Aorta (tissue), 5 donors: Measurements from ENCODE around the gene MRTFA. TPM values are rescaled to one million over a fixed set of nuclear protein-coding genes. Genes with fewer than 3 reads are reported as not detected.
A peak's percentile ranks its signal among the peaks of the same experiment; 100 is the strongest.

Experiments used
- ATAC-seq: fragments of 200-7000 bp; cut with Tn5 transposase; one replicate; pipeline ENCODE4 v1.9.1; 2022; ENCODE audit warnings: moderate library complexity; ENCODE audit not compliant: low FRiP score
- DNase-seq, 2 donors: peaks; one replicate each; pipeline ENCODE4 v3.0.0-alpha.2; 2020
- H3K27ac ChIP-seq, 2 donors: one replicate each; pipeline ENCODE4 v1.5.1; 2013; ENCODE audit warnings: low read length in 2 of 2, mild to moderate bottlenecking in 2 of 2, moderate library complexity in 2 of 2, control low read depth in 1 of 2, inconsistent platforms in 1 of 2, low read depth in 1 of 2
- H3K27me3 ChIP-seq, 2 donors: one replicate each; pipeline ENCODE4 v1.6.1; 2013; ENCODE audit warnings: control low read depth in 1 of 2, low read length in 1 of 2, mild to moderate bottlenecking in 1 of 2, moderate library complexity in 1 of 2; ENCODE audit not compliant: insufficient read depth in 2 of 2, control insufficient read depth in 1 of 2
- H3K36me3 ChIP-seq, 2 donors: one replicate each; pipeline ENCODE4 v1.6.1; 2013; ENCODE audit warnings: control low read depth in 1 of 2, low read length in 1 of 2, mild to moderate bottlenecking in 1 of 2; ENCODE audit not compliant: insufficient read depth in 2 of 2, control insufficient read depth in 1 of 2
- H3K4me1 ChIP-seq, 2 donors: one replicate each; pipeline ENCODE4 v1.6.1; 2013; ENCODE audit warnings: low read length in 2 of 2, control low read depth in 1 of 2, mild to moderate bottlenecking in 1 of 2, moderate library complexity in 1 of 2; ENCODE audit not compliant: insufficient read depth in 2 of 2, control insufficient read depth in 1 of 2
- H3K4me3 ChIP-seq, 2 donors: one replicate each; pipeline ENCODE4 v1.5.1; 2013; ENCODE audit warnings: low read length in 2 of 2, control low read depth in 1 of 2, mild to moderate bottlenecking in 1 of 2
- H3K9me3 ChIP-seq: one replicate; pipeline ENCODE4 v1.6.1; 2013; ENCODE audit warnings: mild to moderate bottlenecking, low read length; ENCODE audit not compliant: control insufficient read depth
- WGBS, 2 donors: extraction: QIAGEN DNeasy Blood & Tissue Kit; methylation state at CpG; one replicate each; pipeline ENCODE4 v1.1.7; 2013; 5-methylcytosine and 5-hydroxymethylcytosine counted together
- intact Hi-C, 2 donors: fragments of 100-400 bp; cut with DNase I; formaldehyde crosslinking; loops; one replicate each; pipeline versions ENCODE4 v1.14.2 to v1.15.0; 2022
- polyA plus RNA-seq, 2 donors: library from polyadenylated mRNA; stranded (reverse); fragments of 200-250 nt; gene quantifications; one replicate each; pipeline ENCODE4 v1.2.3, GENCODE V29; 2013
- total RNA-seq, 2 donors: library from RNA; stranded (reverse); fragmentation: NEBNext Ultra II Directional; extraction: Animal tissue kit (Norgen Biotek cat#: 25700); gene quantifications; one replicate each; pipeline ENCODE4 v1.2.1, GENCODE V29; 2021
- donor health status: healthy with polysubstance abuse.
- donor health status: Bipolar disorder and iron deficiency.
- donor health status: DM: no; HTN: no; CAD: no.
- donor health status: DM: no; HTN: no; CAD: no.
- donor health status: DM: yes; HTN: yes; CAD: no.

Gene MRTFA
- total and polyA plus RNA-seq, 4 donors: 12.9 to 77.4 (median 51.9) TPM

DNA sequence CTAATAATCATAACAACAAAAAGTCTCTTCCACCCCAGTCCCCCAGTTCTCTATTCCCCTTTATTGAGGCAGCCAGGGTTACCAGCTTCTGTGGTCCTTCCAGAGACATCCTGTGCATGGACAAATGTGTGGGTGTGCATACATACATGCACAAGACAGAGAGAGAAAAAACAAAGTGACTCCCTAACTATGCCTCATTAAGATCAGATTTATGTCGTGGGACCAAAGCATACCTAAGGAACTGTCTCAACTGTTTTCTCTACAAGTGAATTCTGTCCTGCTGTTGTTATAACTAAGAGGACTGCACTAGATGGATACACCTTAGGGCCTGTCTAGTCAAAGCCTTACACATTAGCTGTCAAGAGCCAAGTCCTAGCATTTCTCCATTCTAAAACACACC, 106.7 kb downstream of the MRTFA start:
- WGBS, 2 donors: 11 to 26% methylated on average over 1 of the region's 1 CpG
- Histone ChIP-seq H3K4me3 (no peak overlapping the region), H3K36me3 (peaks cover 0 to 3% of the 10 kb centered on the region in 2 donors), H3K27ac (no peak overlapping the region), H3K27me3 (no peaks in the 10 kb centered on the region), H3K9me3 (no peaks in the 10 kb centered on the region), H3K4me1 (peaks cover 0 to 11% of the 10 kb centered on the region in 2 donors)
- DNase-seq (no peak), ATAC-seq (no peak)
- intact Hi-C loops: loop anchor here (5.0 kb wide), 2 partner anchors 107 to 112 kb away; partner anchors contain the start of gene MRTFA (in 1 of the 2)

DNA sequence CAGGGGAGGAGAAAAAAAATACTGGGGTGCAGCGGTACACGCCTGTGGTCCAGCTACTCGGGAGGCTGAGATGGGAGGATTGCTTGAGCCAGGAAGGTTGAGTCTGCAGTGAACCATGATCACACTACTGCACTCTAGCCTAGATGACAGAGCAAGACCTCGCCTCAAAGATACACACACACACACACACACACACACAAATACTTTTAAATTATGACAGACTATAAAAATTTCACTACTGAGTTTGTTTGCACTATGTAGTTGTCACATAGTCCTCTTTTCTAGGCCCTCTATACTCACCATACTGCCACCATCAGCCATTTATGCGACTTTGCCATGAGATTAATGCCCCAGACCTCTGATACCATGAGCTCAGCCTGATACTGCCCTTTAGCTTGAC, 109.6 kb downstream of the MRTFA start:
- H3K27me3 ChIP-seq: no peaks in the 10 kb centered on the region
- intact Hi-C loops: loop anchor here in 1 of 2 donors (5.0 kb wide), 1 partner anchor 115 kb away; no protein-coding TSS in a partner anchor
- peaks cover 0 to 3% of the 10 kb centered on the region in 2 donors for H3K36me3 ChIP-seq
- WGBS, 2 donors: 90 to 95% methylated on average over 5 of the region's 5 CpGs
- DNase-seq (no peak), ATAC-seq (no peak)
- H3K4me3 ChIP-seq: no peak overlapping the region
- no peak overlapping the region for H3K27ac ChIP-seq
- no peaks in the 10 kb centered on the region for H3K9me3 ChIP-seq
- peaks cover 3 to 7% of the 10 kb centered on the region in 2 donors for H3K4me1 ChIP-seq

- H3K27me3 ChIP-seq: no peaks in the 10 kb centered on the region
- peaks cover 0 to 3% of the 10 kb centered on the region in 2 donors for H3K36me3 ChIP-seq
- peaks cover 3 to 4% of the 10 kb centered on the region in 2 donors for H3K4me1 ChIP-seq
- no peak for ATAC-seq
- DNase-seq: peak; percentile 63 to 83
- H3K9me3 ChIP-seq: no peaks in the 10 kb centered on the region
- WGBS, 2 donors: 37 to 43% methylated on average over 6 of the region's 6 CpGs
- no peak overlapping the region for H3K27ac ChIP-seq
- intact Hi-C loops: loop anchor here in 1 of 2 donors (5.0 kb wide), 1 partner anchor 117 kb away; no protein-coding TSS in a partner anchor
- no peak overlapping the region for H3K4me3 ChIP-seq
Measured at GRCh38 chr22:40525250-40525884, 111.2 kb downstream of the MRTFA start.

DNA sequence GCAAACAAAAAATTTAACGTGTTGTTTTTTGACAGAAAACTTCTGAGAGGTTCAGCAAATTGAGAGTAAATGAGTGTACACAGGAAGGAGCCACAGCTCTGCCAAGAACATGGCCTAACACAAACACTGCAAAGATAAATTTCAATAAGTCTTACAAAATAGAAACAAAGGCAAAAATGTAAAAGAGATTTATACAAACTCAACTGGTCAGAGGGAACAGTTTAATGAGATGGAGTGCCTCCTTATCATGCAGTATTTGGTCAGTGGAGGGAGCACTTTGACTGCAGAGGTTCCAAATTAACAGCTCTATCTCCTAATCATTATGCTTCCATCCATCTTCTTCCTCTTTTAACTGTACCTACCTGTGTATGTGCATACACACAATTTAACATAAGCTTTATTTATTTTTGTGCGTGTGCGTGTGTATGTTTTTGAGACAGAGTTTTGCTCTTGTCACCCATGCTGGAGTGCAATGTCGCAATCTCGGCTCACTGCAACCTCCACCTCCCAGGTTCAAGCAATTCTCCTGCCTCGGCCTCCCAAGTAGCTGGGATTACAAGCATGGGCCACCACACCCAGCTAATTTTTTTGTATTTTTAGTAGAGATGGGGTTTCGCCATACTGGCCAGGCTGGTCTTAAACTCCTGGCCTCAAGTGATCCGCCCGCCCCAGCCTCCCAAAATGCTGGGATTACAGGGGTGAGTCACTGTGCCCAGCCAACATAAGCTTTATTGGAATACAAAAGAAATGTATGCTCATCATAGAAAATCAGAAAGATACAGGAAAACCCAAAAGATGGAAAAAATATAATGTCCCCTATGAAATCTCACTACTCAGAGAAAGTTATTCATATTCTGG, 111.9 kb downstream of the MRTFA start:
- Histone ChIP-seq H3K27ac (no peak overlapping the region), H3K9me3 (no peaks in the 10 kb centered on the region), H3K4me1 (peaks cover 3 to 4% of the 10 kb centered on the region in 2 donors), H3K36me3 (peaks cover 0 to 3% of the 10 kb centered on the region in 2 donors), H3K4me3 (no peak overlapping the region), H3K27me3 (no peaks in the 10 kb centered on the region)
- intact Hi-C loops: loop anchor here in 1 of 2 donors (5.0 kb wide), 1 partner anchor 118 kb away; no protein-coding TSS in a partner anchor
- ATAC-seq: no peak
- WGBS, 2 donors: 86% methylated on average over 9 of the region's 9 CpGs
- DNase-seq: no peak

DNA sequence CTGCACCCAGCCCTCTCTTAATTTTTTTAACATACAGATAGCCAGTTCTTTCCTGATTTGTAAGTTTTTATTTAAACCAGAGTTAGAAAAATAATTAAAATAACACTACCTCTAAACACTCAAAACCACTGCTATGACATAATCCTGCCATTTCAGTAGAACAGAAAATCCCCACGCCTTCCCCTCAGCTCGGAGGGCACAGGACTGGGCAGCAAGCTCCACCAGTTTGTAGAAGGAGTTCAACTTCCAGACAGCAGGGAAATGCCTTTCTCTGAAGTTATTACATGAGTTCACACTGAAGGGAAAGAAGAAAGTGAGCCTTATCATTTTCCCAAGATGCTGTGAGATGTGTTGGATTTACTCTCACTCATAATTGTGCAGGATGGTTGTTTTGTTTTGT, 114.4 kb downstream of the MRTFA start:
- no peak for ATAC-seq
- Histone ChIP-seq H3K9me3 (no peaks in the 10 kb centered on the region), H3K27ac (no peak overlapping the region), H3K27me3 (no peaks in the 10 kb centered on the region), H3K4me3 (no peak overlapping the region), H3K36me3 (peaks cover 0 to 3% of the 10 kb centered on the region in 2 donors), H3K4me1 (peaks cover 0 to 4% of the 10 kb centered on the region in 2 donors)
- 82 to 93% methylated on average over 2 of the region's 2 CpGs for WGBS, 2 donors
- intact Hi-C loops: no loop called here
- no peak for DNase-seq

DNA sequence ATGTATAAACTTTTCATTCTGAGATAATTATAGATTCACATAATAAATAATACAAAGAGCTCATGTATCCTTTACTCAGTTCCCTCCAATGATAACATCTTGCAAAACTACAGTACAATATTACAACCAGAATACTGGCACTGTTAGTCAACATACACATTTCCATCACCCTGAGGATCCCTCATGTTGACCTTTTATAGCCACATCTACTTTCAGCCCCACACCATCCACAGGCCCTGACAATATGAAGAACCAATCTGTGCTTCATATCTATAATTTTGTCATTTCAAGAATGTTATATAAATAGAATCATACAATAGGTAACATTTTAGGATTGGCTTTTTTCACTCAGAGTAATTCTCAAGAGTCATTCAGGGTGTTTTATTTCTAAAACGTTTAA, 115.5 kb downstream of the MRTFA start:
- Histone ChIP-seq H3K4me1 (peaks cover 4 to 6% of the 10 kb centered on the region in 2 donors), H3K36me3 (peaks cover 0 to under 1% of the 10 kb centered on the region in 2 donors), H3K27ac (no peak overlapping the region), H3K9me3 (no peaks in the 10 kb centered on the region), H3K4me3 (no peak overlapping the region), H3K27me3 (no peaks in the 10 kb centered on the region)
- intact Hi-C loops: no loop called here
- no peak for DNase-seq
- no peak for ATAC-seq
- WGBS, 2 donors: 38 to 40% methylated on average over 1 of the region's 1 CpG

DNA sequence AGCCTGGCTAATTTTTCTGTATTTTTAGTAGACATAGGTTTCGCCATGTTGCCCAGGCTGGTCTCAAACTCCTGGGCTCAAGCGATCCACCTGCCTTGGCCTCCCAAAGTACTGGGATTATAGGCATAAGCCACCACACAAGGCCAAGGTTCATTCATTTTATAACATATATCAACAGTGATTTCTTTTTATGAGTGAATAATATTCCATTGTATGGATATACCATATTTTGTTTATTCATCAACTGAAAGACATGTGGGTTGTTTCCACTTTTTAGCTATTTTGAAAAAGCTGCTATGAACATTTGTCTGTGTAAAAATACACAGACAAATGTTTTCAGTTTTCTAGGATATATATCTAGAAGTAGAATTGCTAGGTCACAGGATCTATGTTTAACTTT, 116.0 kb downstream of the MRTFA start:
- DNase-seq (no peak), ATAC-seq (no peak)
- intact Hi-C loops: no loop called here
- H3K9me3 ChIP-seq: no peaks in the 10 kb centered on the region
- H3K36me3 ChIP-seq: no peaks in the 10 kb centered on the region
- H3K27me3 ChIP-seq: no peaks in the 10 kb centered on the region
- no peak overlapping the region for H3K4me3 ChIP-seq
- no peak overlapping the region for H3K27ac ChIP-seq
- WGBS, 2 donors: 97 to 100% methylated on average over 2 of the region's 2 CpGs
- H3K4me1 ChIP-seq: peaks cover 4 to 6% of the 10 kb centered on the region in 2 donors

DNA sequence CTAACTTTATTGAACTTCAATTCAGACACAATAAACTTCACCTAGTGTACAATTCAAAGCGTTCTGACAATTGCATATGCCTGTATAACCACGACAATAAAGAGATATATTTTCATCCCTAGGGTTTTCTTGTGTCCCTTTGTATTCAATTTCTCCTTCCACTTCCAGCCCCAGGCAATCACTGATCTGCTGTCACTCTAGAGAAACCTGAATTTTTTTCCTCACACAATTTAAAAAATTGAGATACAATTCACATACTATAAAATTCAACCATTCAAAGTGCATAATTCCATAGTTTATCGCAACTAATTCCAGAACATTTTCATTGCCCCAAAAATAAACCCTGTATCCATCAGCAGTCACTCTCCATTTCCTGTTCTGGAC, 116.6 kb downstream of the MRTFA start:
- DNase-seq (no peak), ATAC-seq (no peak)
- Histone ChIP-seq H3K36me3 (no peaks in the 10 kb centered on the region), H3K27ac (no peak overlapping the region), H3K4me3 (no peak overlapping the region), H3K9me3 (no peaks in the 10 kb centered on the region), H3K4me1 (peaks cover 4 to 6% of the 10 kb centered on the region in 2 donors), H3K27me3 (no peaks in the 10 kb centered on the region)
- WGBS, 2 donors: 92 to 93% methylated on average over 3 of the region's 3 CpGs
- intact Hi-C loops: no loop called here
